ENCODE data around the gene UBALD1. TPM values are rescaled to one million over a fixed set of nuclear protein-coding genes. Genes with fewer than 3 reads are reported as not detected.
A peak's percentile ranks its signal among the peaks of the same experiment; 100 is the strongest.

The UBALD1 gene
- total and polyA plus RNA-seq, 9 of the 15 experiments (the other 6 are each of a cell fraction or from before 2014, with no cell fraction given) = 1.3 to 38.0 (median 6.2) TPM; not detected in 2

GRCh38 chr16:4606354-4606753 lies 8.3 kb downstream of the UBALD1 start:
- DNase-seq (ENCODE audit: extremely low read depth in 1 of 4, low spot score in 3 of 4) (peak in 1 of 4 experiments; percentile 18), ATAC-seq (no peak), FAIRE-seq (no peak)
- Histone ChIP-seq H3K4me2 (ENCODE audit: insufficient read depth, low read length) (no peak overlapping the region), H3K9me1 (ENCODE audit: control insufficient read depth, insufficient read depth, low read length) (peaks cover 11% of the 10 kb centered on the region), H3K9me3 (replicated peaks; ENCODE audit: control insufficient read depth, insufficient read depth, low read depth, low read length) (no peaks in the 10 kb centered on the region), H3K4me3 (no peak overlapping the region), H3K4me1 (replicated peaks in 1 of 2; ENCODE audit: control insufficient read depth in 2 of 2, insufficient read depth in 2 of 2, low read length in 2 of 2) (peaks cover 3 to 50% of the 10 kb centered on the region in 2 experiments; a peak in 3 of 5 replicates), H3K79me2 (ENCODE audit: control insufficient read depth, insufficient read depth, low read length) (peaks cover 2% of the 10 kb centered on the region; the same call in 1 of the 3 replicates), H2AFZ (ENCODE audit: low read depth, low read length) (no peak overlapping the region), H3K27ac (ENCODE audit: extremely low read depth, low read depth, low read length) (no peak overlapping the region), H3K36me3 (ENCODE audit: control insufficient read depth, insufficient read depth, low read length) (peaks cover 27% of the 10 kb centered on the region; the same call in 1 of the 3 replicates), H4K20me1 (replicated peaks; ENCODE audit: control insufficient read depth, insufficient read depth, low read length) (peaks cover 21% of the 10 kb centered on the region; the same call in 1 of the 2 replicates), H3K27me3 (ENCODE audit: control insufficient read depth in 2 of 2, insufficient read depth in 2 of 2, low read length in 2 of 2) (peaks cover 22 to 35% of the 10 kb centered on the region in 2 experiments), H3K9ac (ENCODE audit: insufficient read depth in 1 of 2, low read depth in 2 of 2, low read length in 2 of 2) (no peak overlapping the region)
- intact Hi-C loops (cut with micrococcal nuclease) (no loop called here), in situ Hi-C loops (cut with MboI) (no loop called here)
- WGBS (ENCODE audit: insufficient coverage, low coverage, missing lambda C conversion rate) = 35% methylated on average over 9 of the region's 9 CpGs
- CTCF ChIA-PET (ENCODE audit: low intra/inter-chr PET ratio) = no interaction called here
- POLR2A ChIA-PET = interaction anchor here (0.7 to 2.3 kb wide), 7 partner anchors 9 to 75 kb away, joined by 3 to 12 read pairs (median 4); no protein-coding TSS in a partner anchor
- TF ChIP-seq NFIC (IDR thresholded peaks at IDR 0.05) = peak; percentile 60
- TF ChIP-seq ZBTB12 (CRISPR knock-in tag; IDR thresholded peaks at IDR 0.05) = no peak
- BruUV-seq (replicated peaks) = no TSS peak

- H3K9ac ChIP-seq (ENCODE audit: insufficient read depth in 1 of 2, low read depth in 2 of 2, low read length in 2 of 2) = peak overlapping the region in 1 of 2 experiments; percentile 61; a peak in 1 of 4 replicates
- BruUV-seq (replicated peaks) = no TSS peak
- ChIA-PET CTCF (ENCODE audit: low intra/inter-chr PET ratio) (interaction anchor here (0.6 kb wide), 1 partner anchor 58 kb away, joined by 3 read pairs; no protein-coding TSS in a partner anchor), POLR2A (interaction anchor here (0.8 to 1.1 kb wide), 3 partner anchors 10 to 18 kb away, joined by 3 to 4 read pairs (median 3); partner anchors contain the start of gene UBALD1)
- in situ Hi-C loops (cut with MboI) (no loop called here), intact Hi-C loops (cut with micrococcal nuclease) (no loop called here)
- FAIRE-seq = no peak
- 10% methylated on average over 15 of the region's 15 CpGs for WGBS (ENCODE audit: insufficient coverage, low coverage, missing lambda C conversion rate)
- no peak overlapping the region for H2AFZ ChIP-seq (ENCODE audit: low read depth, low read length)
- H3K4me3 ChIP-seq = no peak overlapping the region
- peak in 1 of 4 experiments; percentile 13 for DNase-seq (ENCODE audit: extremely low read depth in 1 of 4, low spot score in 3 of 4)
- peaks cover 2% of the 10 kb centered on the region for H3K9me1 ChIP-seq (ENCODE audit: control insufficient read depth, insufficient read depth, low read length)
- H3K27ac ChIP-seq (ENCODE audit: extremely low read depth, low read depth, low read length) = no peak overlapping the region
- H3K4me2 ChIP-seq (ENCODE audit: insufficient read depth, low read length) = no peak overlapping the region
- H3K27me3 ChIP-seq (ENCODE audit: control insufficient read depth in 2 of 2, insufficient read depth in 2 of 2, low read length in 2 of 2) = peaks cover 32 to 45% of the 10 kb centered on the region in 2 experiments
- peaks cover 3 to 31% of the 10 kb centered on the region in 2 experiments; a peak in 3 of 5 replicates for H3K4me1 ChIP-seq (replicated peaks in 1 of 2; ENCODE audit: control insufficient read depth in 2 of 2, insufficient read depth in 2 of 2, low read length in 2 of 2)
- ATAC-seq = no peak
- no peaks in the 10 kb centered on the region for H3K9me3 ChIP-seq (replicated peaks; ENCODE audit: control insufficient read depth, insufficient read depth, low read depth, low read length)
- peaks cover 15% of the 10 kb centered on the region for H4K20me1 ChIP-seq (replicated peaks; ENCODE audit: control insufficient read depth, insufficient read depth, low read length)
- peaks cover 19% of the 10 kb centered on the region; the same call in 1 of the 3 replicates for H3K36me3 ChIP-seq (ENCODE audit: control insufficient read depth, insufficient read depth, low read length)
- no peaks in the 10 kb centered on the region for H3K79me2 ChIP-seq (ENCODE audit: control insufficient read depth, insufficient read depth, low read length)
- TF ChIP-seq THRAP3 (IDR thresholded peaks at IDR 0.05; ENCODE audit: borderline replicate concordance) (no peak), KDM5B (IDR thresholded peaks at IDR 0.05; ENCODE audit: insufficient replicate concordance, low read depth, low read length) (no peak), NCOA4 (IDR thresholded peaks at IDR 0.05; ENCODE audit: partially characterized antibody) (no peak), ZNF785 (CRISPR knock-in tag; IDR thresholded peaks at IDR 0.05) (no peak), KAT8 (IDR thresholded peaks at IDR 0.05; ENCODE audit: low read depth) (no peak), SAP30 (IDR thresholded peaks at IDR 0.05; ENCODE audit: borderline replicate concordance, insufficient read depth, low read depth, low read length, poor library complexity, severe bottlenecking) (no peak), ZBTB9 (CRISPR knock-in tag; IDR thresholded peaks at IDR 0.05) (no peak)
- TF ChIP-seq, protein P1, sequence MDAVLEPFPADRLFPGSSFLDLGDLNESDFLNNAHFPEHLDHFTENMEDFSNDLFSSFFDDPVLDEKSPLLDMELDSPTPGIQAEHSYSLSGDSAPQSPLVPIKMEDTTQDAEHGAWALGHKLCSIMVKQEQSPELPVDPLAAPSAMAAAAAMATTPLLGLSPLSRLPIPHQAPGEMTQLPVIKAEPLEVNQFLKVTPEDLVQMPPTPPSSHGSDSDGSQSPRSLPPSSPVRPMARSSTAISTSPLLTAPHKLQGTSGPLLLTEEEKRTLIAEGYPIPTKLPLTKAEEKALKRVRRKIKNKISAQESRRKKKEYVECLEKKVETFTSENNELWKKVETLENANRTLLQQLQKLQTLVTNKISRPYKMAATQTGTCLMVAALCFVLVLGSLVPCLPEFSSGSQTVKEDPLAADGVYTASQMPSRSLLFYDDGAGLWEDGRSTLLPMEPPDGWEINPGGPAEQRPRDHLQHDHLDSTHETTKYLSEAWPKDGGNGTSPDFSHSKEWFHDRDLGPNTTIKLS (IDR thresholded peaks at IDR 0.05; ENCODE audit: borderline replicate concordance, low read depth) = no peak
Observed at GRCh38 chr16:4604401-4604800, 10.3 kb downstream of the UBALD1 start.
